GM18867 (cell line): Measurements from ENCODE around the gene GRM5.
"Not testable (repeated sequence)": the region's sequence is repeated elsewhere in the genome, so short reads cannot be mapped to it uniquely, and the experiment has no call there.

Experiments
- ATAC-seq: cut with Tn5 transposase; IDR thresholded peaks from one replicate; pipeline ENCODE4 v1.9.1; 2021; ENCODE audit warnings: mild to moderate bottlenecking, moderate library complexity; ENCODE audit not compliant: unreplicated experiment

GRM5 gene

GRCh38 chr11:88975441-88975840 is 90.3 kb downstream of the GRM5 start:
- ATAC-seq = not testable (repeated sequence)

GRCh38 chr11:88972210-88972609 is 93.6 kb downstream of the GRM5 start:
- ATAC-seq = no peak

- ATAC-seq = not testable (repeated sequence)
These were observed 104.2 kb downstream of the GRM5 start for GRCh38 chr11:88961621-88962020.

- not testable (repeated sequence) for ATAC-seq
These were observed 105.9 kb downstream of the GRM5 start for GRCh38 chr11:88959857-88960256.

- peak; percentile 63 for ATAC-seq
These were observed 114.8 kb downstream of the GRM5 start for GRCh38 chr11:88950975-88951374.

- not testable (repeated sequence) for ATAC-seq
These were observed 116.9 kb downstream of the GRM5 start for GRCh38 chr11:88948908-88949307.

GRCh38 chr11:88947843-88948572 is 117.8 kb downstream of the GRM5 start:
- peak; percentile 87 for ATAC-seq

- not testable (repeated sequence) for ATAC-seq
These were observed 136.1 kb downstream of the GRM5 start for GRCh38 chr11:88929665-88930064.

- not testable (repeated sequence) for ATAC-seq
These were observed 148.7 kb downstream of the GRM5 start for GRCh38 chr11:88917065-88917464.

- no peak for ATAC-seq
These were observed 156.3 kb downstream of the GRM5 start for GRCh38 chr11:88909500-88909899.

GRCh38 chr11:88901436-88901835 is 164.3 kb downstream of the GRM5 start:
- ATAC-seq = not testable (repeated sequence)

GRCh38 chr11:88888855-88889254 is 176.9 kb downstream of the GRM5 start:
- ATAC-seq = not testable (repeated sequence)

GRCh38 chr11:88886796-88887195 is 179.0 kb downstream of the GRM5 start:
- ATAC-seq = peak; percentile 87

GRCh38 chr11:88882800-88883199 is 183.0 kb downstream of the GRM5 start:
- ATAC-seq = not testable (repeated sequence)

- no peak for ATAC-seq
These were observed 204.2 kb downstream of the GRM5 start for GRCh38 chr11:88861618-88862017.

GRCh38 chr11:88860431-88860830 is 205.4 kb downstream of the GRM5 start:
- not testable (repeated sequence) for ATAC-seq

GRCh38 chr11:88853963-88854362 is 211.8 kb downstream of the GRM5 start:
- not testable (repeated sequence) for ATAC-seq

- ATAC-seq = not testable (repeated sequence)
These were observed 214.2 kb downstream of the GRM5 start for GRCh38 chr11:88851547-88851946.

- ATAC-seq = not testable (repeated sequence)
These were observed 216.0 kb downstream of the GRM5 start for GRCh38 chr11:88849773-88850172.

- no peak for ATAC-seq
These were observed 216.4 kb downstream of the GRM5 start for GRCh38 chr11:88849368-88849767.

GRCh38 chr11:88846266-88846665 is 219.5 kb downstream of the GRM5 start:
- ATAC-seq = not testable (repeated sequence)

- not testable (repeated sequence) for ATAC-seq
These were observed 220.8 kb downstream of the GRM5 start for GRCh38 chr11:88844941-88845340.
